Umbilical cord (tissue), 2 donors: ENCODE data around the gene SEMA3A. TPM values are rescaled to one million over a fixed set of nuclear protein-coding genes. Genes with fewer than 3 reads are reported as not detected.

Source experiments
- DNase-seq: peaks from one replicate; pipeline ENCODE4 v3.0.0-alpha.2; 2015; ENCODE audit warnings: low spot score
- total RNA-seq: library from RNA; depleted of rRNA; stranded (reverse); fragments of >200 nt; gene quantifications from one replicate; pipeline ENCODE4 v1.2.3, GENCODE V29; 2014; ENCODE audit warnings: low replicate concordance; ENCODE audit not compliant: insufficient read depth

The SEMA3A gene
- total RNA-seq, 1 donor from 2014 or later: 10.4 TPM

DNA sequence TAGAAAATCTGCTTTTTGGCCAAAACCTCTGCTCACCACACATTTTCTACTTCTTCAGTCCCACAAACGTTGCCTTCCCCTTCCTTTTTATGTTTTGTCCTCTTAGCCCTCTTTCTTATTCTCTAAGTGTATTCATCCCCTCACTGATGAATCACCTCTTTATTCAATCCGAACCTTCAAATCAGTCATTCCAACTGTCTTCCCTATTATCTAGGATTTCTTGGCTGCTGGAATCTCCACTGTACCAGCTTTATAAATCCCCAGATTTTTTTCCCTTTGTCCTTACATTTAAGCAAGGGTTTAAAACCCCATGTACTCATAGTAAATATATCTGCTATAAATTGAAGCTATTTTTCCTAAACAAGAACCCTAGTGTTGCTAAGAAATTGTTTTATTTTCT, 176.9 kb downstream of the SEMA3A start:
- no peak for DNase-seq

DNA sequence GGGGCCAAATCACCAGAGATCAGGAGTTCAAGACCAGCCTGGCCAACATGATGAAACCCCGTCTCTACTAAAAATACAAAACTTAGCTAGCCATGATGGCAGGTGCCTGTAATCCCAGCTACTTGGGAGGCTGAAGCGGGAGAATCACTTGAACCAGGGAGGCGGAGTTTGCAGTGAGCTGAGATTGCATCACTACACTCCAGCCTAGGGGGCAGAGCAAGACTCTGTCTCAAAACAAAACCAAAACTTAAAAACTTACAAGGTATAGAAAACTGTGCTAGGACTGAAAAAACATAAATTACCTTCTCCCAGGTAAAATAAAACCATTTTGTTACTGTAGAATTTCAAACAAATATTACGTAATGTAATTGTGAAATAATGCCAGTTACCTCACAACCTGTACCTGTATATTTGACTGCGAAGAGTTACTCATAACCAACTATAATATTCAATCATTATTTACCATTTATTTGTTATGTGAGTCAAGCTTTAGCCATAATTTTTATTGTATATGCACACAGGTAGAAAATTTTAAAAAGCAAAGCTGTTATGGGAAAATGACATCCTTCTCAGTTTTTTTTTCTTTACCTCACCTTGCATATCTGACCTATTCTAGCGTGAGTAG, 180.9 kb downstream of the SEMA3A start:
- no peak for DNase-seq

DNA sequence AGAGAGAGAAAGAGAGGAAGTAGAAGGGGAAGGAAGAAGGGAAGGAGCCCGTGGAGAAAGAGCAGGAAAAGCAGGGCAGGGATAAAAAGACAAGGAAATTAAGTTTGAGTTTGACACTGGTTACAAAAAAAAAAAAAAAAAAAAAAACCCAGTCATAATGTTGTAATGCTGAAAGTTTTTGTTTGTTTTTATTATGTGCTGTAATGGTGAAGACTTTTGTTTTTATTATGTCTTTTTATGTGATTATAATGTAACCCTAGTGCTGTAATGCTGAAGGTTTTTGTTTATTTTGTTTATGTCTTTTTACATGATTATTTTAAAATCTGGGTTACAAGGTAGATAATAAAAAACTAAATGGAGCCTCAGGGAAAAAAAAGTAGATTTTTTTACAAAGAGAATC, 184.8 kb downstream of the SEMA3A start:
- DNase-seq: no peak

DNA sequence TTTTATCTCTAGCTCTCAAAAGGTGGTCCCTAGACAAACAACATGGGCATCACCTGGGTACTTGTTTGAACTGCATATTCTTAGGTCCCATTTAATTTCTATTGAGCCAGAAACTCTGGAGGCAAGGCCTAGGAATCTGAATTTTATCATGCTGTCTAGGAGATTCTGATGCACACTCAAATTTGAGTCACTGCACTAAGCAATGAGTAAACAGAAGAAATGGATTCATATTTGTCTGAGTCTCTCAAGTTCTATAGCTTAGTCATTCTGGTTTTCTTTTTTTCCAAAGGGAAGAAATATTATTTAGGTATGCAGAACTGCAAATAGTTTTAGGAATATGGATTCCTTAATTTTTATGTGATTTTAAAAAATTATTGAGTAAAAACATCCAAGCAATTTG, 185.5 kb downstream of the SEMA3A start:
- DNase-seq: no peak

DNA sequence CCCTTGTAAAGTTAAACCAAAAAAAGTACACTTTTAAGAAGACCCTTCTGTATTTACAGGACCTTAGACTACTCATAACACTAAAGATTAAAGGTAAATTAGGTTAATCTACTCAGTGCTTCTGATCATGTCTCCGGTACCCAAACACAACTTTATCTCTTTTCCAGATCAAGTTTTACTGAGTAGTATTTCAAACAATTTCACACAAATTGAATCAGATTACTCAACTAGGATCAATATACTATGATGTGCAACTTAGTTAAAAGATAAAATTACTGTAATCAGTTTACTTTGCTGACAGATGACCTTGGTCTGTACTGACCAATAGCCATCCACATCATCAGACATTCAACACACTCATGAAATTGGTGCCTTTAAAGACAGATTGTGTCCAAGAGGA, 191.4 kb downstream of the SEMA3A start:
- DNase-seq: no peak

DNA sequence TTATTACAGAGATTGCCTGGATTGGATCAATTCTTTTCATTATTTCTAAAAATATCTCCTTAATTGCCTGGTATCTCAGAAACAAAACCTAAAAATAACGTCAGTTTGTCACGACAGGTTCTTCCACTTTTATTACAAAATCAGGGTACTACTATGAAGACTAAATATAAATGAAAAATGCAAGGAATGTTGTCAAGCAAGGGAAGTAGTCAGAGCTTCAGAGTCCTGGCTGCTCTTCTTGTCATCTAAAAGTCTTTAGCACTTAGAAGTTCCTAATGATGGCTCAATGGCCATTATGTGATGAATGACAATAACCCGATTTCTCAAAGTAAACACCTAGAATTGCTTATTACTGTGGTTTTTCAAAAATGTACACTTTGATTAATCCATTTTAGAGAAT, 192.2 kb downstream of the SEMA3A start:
- peak; percentile 52 for DNase-seq

DNA sequence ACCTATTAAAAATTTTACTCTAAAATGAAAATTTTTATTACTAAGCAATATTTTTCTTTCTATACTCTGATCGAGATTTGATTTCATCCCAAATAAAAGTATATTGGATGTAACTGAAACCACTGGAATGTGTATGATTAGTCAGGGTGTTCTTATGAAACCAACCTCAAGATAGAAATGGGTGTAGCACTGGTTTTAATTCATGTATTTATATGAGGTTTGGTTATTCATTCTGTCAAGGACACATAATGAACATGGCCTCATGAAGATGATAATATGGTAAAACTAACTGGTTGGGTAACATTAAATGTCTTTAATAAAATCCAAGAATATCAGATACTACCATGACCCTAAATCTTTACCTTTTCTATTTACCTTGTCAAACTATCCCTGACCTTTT, 197.7 kb downstream of the SEMA3A start:
- DNase-seq: no peak

DNA sequence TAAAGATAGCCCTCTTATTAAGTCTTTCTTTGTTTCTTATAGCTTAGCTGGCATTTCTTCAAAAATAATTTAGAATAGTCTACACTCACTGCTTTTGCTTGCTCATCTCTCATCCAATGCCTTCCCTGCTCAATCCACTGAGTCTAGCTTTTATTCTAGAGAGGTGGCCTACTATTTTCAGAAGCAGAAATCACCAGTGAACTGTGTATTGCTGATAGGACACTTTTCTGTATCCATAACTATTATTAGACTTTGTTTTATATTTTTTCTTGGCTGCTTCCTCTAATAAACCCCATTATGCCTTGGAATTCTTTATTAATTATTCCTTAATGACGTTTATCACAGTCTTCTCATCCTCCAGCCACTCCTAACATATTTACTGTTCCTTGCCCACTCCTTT, 206.8 kb downstream of the SEMA3A start:
- no peak for DNase-seq

DNA sequence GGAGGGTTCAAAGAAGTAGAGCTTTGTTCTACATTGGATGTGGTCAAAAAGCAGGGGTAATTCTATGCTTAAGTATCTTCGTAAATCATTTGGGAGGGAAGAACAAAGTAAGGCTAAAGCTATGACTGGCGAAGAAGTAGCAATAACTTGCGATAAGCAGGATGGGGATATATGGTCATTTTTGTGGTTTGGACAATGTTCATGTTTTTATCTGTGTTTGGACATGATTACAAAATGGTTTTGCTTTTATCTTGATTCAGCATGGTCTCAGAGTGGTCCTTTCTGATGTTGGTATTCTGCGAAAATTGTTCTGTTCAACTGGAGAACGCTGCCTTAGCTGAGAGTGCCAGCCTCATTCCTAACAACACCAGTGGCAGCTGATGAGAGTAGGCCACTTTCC, 208.8 kb downstream of the SEMA3A start:
- no peak for DNase-seq

DNA sequence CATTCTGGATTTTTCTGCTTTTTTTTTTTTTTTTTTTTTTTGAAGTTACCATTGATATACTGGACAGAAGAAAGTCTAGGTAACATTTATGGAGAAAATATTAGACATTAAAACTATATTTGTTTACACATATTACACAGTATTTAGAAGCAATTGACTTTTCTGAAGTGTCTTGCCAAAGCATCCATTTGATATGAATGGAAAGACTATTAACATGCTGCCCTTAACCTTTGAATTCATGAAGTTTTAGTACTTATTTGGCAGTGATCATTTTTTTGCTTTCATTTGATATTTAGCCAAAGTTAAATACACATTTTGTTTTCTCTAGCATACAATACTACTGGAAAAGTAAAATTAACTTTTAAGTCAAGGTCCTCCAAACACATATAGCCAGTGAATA, 210.0 kb downstream of the SEMA3A start:
- no peak for DNase-seq

DNA sequence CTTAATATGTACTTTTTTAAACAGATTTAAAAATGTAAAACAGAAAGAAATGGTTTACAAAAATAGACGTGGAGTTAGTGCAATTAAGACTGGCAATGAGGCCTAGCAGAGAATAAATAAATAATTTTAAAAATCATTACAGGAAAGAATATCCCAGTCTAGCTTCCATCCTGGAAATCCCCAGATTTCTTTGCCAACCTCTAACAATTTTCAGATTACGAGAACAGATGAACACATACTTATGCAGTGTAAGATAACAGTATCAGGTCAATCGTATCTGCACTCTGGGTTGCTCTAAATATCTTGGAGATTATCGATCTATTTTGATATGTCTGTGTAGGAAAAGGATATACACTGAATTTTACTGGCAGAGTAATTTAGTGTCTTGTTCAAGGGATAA, 210.5 kb downstream of the SEMA3A start:
- DNase-seq: no peak

DNA sequence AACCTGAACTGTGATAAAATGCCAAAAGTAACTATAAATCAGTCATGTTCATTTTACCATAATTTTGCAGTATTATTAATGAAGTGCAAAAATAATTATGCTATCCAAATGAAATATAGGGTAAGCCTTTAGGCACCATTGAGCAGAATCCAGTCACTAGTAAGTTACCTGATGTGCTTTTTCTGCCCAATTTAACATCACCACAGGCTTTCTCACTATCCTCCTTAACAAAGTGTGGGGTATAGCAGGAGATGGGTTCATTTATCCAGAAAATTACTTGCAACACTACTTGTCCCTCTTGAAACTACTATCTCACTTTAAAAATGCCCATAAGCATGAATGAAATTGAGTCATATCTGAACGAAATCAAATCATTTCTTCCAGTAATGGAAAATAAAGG, 211.0 kb downstream of the SEMA3A start:
- DNase-seq: no peak

DNA sequence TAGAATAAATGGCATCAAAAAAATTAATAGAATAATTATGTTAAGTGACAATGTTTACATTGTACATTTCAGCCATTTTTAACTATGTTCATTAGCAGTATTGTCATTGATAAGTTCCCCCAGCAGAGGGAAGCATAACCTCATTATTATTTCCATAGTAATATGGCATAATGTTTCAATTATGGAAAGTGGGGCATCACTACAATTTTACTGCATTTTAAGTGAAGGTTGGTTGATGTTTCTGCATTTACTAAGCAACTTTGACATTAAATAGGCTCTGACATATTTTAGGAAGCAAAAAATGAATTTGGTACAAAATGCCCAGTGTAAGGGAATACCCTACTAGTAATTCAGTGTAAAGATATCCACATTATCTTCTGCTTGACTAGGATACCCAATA, 218.3 kb downstream of the SEMA3A start:
- peak; percentile 48 for DNase-seq

DNA sequence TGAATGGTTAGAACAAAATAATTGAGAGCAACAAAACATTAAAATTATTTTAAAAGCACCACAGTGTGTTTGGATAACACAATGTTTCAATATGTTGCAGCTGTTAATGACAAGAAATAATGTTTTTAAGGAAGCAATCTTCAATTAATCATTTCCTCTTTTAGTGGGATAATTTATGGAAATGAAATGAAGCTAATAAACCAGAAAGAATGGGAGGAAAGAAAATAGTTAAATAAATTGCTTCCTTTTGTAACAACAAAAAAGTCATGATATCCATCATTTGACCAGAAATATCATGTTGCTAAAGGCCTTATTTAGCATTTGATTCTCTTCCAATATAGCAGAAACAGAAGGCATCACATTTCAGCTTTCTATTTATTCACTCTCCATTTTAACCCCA, 224.5 kb downstream of the SEMA3A start:
- no peak for DNase-seq

DNA sequence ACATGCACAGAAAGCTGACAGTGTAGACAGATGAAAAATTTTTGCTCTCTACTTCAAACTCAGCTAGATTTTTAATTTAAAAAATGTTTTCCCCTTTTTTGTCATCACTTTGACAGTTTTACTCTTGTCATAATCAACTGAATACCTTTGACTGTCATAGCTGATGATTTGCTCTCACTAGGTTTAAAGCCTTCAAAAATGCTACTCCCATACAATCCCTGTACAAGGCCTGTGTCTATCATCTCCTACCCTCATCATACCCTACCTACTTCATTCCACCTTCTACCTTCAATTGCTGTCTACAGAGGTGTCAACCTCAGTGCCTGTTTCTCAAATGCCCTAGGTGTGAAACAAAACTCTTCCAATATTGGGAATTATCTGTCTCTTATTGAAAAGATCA, 230.3 kb downstream of the SEMA3A start:
- DNase-seq: no peak

DNA sequence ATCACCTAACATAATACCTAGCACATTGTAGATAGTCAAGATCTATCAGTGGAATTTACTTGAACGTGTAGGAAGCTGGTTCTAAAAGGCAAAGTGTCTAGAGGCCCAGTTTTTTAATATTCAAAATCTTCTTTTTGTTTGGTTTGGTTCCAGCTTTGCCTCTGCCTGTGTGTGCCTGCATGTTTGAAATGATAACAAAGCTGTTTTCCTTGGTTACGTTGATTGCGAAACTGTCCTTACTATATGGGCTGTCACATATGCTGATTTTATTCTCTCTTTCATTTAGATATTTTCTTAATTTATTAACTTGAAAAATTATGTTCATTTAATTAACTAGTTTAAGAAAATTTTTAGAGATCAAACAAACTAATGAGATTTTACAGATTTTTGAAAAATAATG, 237.3 kb downstream of the SEMA3A start:
- DNase-seq: peak; percentile 33

DNA sequence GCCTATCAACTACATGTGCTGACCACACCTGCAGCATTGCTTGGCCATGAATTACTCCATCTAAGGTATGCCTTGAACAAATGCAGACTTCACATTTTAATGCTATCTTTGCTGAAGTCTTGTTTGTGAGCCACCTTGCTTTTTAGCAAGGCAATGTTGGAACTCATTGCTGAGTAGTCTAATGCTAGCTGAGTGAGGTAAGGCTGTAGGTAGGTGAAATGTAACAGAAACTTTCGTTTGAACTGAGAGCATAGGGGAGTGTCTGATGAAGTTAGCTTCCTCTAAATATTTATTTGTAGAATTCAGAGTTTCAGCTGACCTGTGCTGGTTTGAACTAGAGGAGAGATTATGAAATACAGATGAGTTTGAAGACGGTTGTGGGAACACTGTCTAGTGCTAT, 238.5 kb downstream of the SEMA3A start:
- no peak for DNase-seq

DNA sequence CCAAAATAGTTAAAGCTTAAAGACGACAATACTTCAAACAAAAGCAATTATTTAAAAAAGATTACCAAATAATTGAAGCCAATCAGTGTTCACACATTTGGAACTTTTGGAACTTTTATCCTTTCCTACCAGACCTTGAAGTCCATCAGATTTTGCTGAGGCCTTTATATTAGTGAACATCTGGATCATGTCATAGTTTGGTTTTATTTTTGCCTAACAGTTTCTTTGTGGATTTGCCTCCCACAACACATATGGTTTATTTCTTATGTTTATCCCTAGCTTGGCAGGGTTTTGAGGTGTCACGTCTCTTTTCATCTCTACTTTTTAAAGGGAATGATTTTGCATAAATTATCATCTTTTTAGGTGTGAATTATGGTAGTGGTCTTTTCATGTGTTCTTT, 242.4 kb downstream of the SEMA3A start:
- DNase-seq: peak; percentile 24

DNA sequence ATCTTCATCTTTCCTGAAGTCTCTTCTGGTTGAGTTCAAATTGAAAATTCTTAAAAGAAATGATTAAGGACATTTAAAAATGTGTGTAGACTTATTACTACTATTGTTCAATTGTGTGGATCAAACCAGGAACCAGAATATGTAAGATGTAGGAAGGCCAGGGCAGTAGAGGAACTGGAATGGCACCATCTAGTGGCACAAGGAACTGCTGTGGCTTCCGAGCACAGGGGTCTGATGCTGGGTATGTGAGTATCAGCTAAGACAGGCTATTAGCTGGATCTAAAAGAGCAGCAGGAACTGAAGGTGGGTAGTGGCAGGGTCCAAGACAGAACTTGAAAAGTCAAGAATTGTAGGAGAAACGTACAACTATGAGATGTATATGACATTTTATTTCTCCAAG, 247.3 kb downstream of the SEMA3A start:
- no peak for DNase-seq

DNA sequence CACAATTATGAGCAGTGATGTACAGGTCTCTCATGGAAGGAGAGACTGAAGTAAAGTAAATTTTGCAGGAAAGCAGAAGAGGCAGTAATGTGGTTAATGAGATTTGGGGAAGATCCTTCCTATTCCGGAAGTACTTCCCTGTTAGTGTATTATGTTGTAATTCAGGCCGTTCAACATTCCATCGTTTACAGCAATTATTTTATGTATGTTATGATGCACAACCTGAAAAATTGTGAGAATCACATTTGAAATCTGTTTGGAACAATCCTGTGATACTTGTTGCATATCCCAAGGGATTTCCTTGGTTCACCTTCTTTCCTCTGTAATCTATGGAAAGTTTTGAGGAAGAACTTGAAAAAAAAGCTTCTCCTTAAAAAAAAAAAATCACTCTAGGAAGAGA, 247.8 kb downstream of the SEMA3A start:
- no peak for DNase-seq

DNA sequence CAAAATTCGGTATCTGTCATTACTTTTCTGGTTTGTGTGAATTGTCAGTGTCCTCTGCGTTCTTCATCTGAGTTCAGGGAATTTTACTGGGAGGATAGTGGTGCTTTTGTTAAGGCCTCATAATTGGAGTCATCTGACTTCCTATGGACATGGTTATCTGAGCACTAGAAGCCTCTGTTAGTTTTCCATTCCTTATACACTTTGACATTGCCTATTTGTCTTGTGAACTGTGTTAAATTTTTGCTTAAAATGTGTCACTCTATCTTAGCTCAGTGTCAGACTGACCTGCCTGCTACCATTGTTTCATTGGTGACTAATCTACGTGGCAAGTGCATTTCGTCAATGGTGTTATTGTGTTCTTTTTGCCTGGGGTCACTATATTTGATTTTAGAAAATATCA, 253.3 kb downstream of the SEMA3A start:
- no peak for DNase-seq

DNA sequence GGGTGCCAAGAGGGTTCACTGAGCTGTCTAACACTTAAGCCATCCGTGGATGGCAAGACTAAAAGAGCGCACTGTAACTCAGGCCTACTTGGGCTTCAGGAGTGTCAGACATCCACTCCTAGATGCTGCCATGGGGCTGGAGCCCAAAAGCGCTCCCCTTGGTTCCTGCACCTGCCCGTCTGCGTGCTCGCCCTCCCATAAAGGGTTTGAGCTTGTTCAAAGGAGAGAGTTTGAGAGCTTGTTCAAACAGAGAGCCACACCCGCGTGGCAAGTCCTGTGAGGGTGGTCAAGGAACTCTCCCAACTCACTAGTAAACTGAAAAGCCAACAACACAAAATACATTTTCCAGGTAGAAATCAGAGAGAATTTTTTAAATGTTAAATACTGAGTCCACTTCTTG, 256.7 kb downstream of the SEMA3A start:
- DNase-seq: no peak

DNA sequence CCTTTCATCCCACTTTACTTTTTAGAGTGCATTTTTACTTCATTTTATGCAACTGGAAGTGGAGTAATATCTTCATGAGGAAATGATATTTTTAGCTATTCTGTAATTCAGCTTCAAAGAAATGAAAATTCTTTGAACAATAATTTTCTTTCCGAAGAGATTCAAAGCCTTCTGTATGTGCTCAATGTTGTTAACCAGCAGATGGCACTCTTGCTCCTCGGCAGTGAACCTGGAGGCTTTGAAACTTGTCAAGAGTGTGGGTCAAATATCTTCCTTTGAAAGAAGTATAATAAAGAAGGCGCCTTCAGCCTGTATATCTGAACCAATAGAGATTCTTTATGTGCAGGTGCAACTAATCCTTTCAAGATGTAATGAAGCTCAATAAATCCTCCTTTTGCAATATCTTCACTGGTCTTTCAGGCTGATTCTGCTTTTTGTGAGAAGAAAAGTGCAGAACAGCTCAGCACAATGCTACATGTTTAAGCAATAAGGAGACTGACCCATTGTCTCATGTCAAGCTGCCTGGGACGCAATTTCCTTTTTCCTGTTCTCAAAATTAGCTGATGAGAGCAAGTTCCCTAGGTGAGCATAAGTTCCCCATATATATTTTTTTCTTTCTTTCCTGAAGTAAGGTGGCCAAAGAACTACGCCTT, 258.4 kb downstream of the SEMA3A start:
- DNase-seq: peak; percentile 79
